ENCODE measurements around the gene KANSL1L.

Gene KANSL1L

GRCh38 chr2:210199186-210199765 lies 28.1 kb upstream of the KANSL1L start:
- no peaks in the 10 kb centered on the region for H4K20me1 ChIP-seq (ENCODE audit: insufficient read depth, low read length)
- H3K36me3 ChIP-seq (replicated peaks; ENCODE audit: low read depth, low read length), result no peaks in the 10 kb centered on the region
- no peaks in the 10 kb centered on the region for H3K27me3 ChIP-seq (ENCODE audit: low read depth, low read length)
- H2AFZ ChIP-seq (ENCODE audit: low read depth, low read length), result no peak overlapping the region
- no peak overlapping the region for H3K4me2 ChIP-seq (ENCODE audit: low read length)
- H3K9me3 ChIP-seq (ENCODE audit: insufficient read depth, low read length), result no peaks in the 10 kb centered on the region
- no peak overlapping the region for H3K27ac ChIP-seq (ENCODE audit: low read length)
- H3K9ac ChIP-seq (ENCODE audit: low read length), result no peak overlapping the region
- peak; percentile 52 for TF ChIP-seq CTCF (IDR thresholded peaks at IDR 0.05; ENCODE audit: low read depth, low read length)
- TF ChIP-seq EZH2phosphoT487 (IDR thresholded peaks at IDR 0.05; ENCODE audit: low read depth), result no peak
- peaks cover 7% of the 10 kb centered on the region; the same call in 1 of the 2 replicates for H3K4me1 ChIP-seq (ENCODE audit: low read length)
- H3K4me3 ChIP-seq (ENCODE audit: low read length), result no peak overlapping the region
- H3K79me2 ChIP-seq (ENCODE audit: low read length), result no peaks in the 10 kb centered on the region

- no peak overlapping the region for H2AFZ ChIP-seq (ENCODE audit: low read depth, low read length)
- H3K79me2 ChIP-seq (ENCODE audit: low read length), result no peaks in the 10 kb centered on the region
- H3K9ac ChIP-seq (ENCODE audit: low read length), result no peak overlapping the region
- no peak for TF ChIP-seq CTCF (IDR thresholded peaks at IDR 0.05; ENCODE audit: low read depth, low read length)
- TF ChIP-seq EZH2phosphoT487 (IDR thresholded peaks at IDR 0.05; ENCODE audit: low read depth), result no peak
- no peaks in the 10 kb centered on the region for H4K20me1 ChIP-seq (ENCODE audit: insufficient read depth, low read length)
- no peaks in the 10 kb centered on the region for H3K36me3 ChIP-seq (replicated peaks; ENCODE audit: low read depth, low read length)
- H3K4me3 ChIP-seq (ENCODE audit: low read length), result no peak overlapping the region
- peaks cover 7% of the 10 kb centered on the region; the same call in 1 of the 2 replicates for H3K4me1 ChIP-seq (ENCODE audit: low read length)
- no peak overlapping the region for H3K27ac ChIP-seq (ENCODE audit: low read length)
- no peaks in the 10 kb centered on the region for H3K9me3 ChIP-seq (ENCODE audit: insufficient read depth, low read length)
- no peaks in the 10 kb centered on the region for H3K27me3 ChIP-seq (ENCODE audit: low read depth, low read length)
- H3K4me2 ChIP-seq (ENCODE audit: low read length), result no peak overlapping the region
Observed at GRCh38 chr2:210198326-210198725, 27.1 kb upstream of the KANSL1L start.

GRCh38 chr2:210197720-210198119 lies 26.5 kb upstream of the KANSL1L start:
- no peak for TF ChIP-seq EZH2phosphoT487 (IDR thresholded peaks at IDR 0.05; ENCODE audit: low read depth)
- no peak for TF ChIP-seq CTCF (IDR thresholded peaks at IDR 0.05; ENCODE audit: low read depth, low read length)
- H3K9me3 ChIP-seq (ENCODE audit: insufficient read depth, low read length), result no peaks in the 10 kb centered on the region

GRCh38 chr2:210195101-210195852 lies 24.1 kb upstream of the KANSL1L start:
- no peak overlapping the region for H3K9ac ChIP-seq (ENCODE audit: low read length)
- H3K27me3 ChIP-seq (ENCODE audit: low read depth, low read length), result no peaks in the 10 kb centered on the region
- peaks cover 3% of the 10 kb centered on the region; the same call in 1 of the 2 replicates for H3K4me1 ChIP-seq (ENCODE audit: low read length)
- H3K4me3 ChIP-seq (ENCODE audit: low read length), result peak overlapping the region; percentile 17; the same call in 1 of the 2 replicates
- no peak overlapping the region for H3K27ac ChIP-seq (ENCODE audit: low read length)
- H3K4me2 ChIP-seq (ENCODE audit: low read length), result peak overlapping the region; percentile 42
- peak; percentile 82 for TF ChIP-seq CTCF (IDR thresholded peaks at IDR 0.05; ENCODE audit: low read depth, low read length)
- no peak for TF ChIP-seq EZH2phosphoT487 (IDR thresholded peaks at IDR 0.05; ENCODE audit: low read depth)
- H3K36me3 ChIP-seq (replicated peaks; ENCODE audit: low read depth, low read length), result no peaks in the 10 kb centered on the region
- H3K79me2 ChIP-seq (ENCODE audit: low read length), result no peaks in the 10 kb centered on the region
- H4K20me1 ChIP-seq (ENCODE audit: insufficient read depth, low read length), result no peaks in the 10 kb centered on the region
- no peaks in the 10 kb centered on the region for H3K9me3 ChIP-seq (ENCODE audit: insufficient read depth, low read length)
- peak overlapping the region; percentile 74 for H2AFZ ChIP-seq (ENCODE audit: low read depth, low read length)

More at GRCh38 chr2:210197720-210198119, 26.5 kb upstream of the KANSL1L start:
- Histone ChIP-seq H4K20me1 (ENCODE audit: insufficient read depth, low read length) (no peaks in the 10 kb centered on the region), H3K9ac (ENCODE audit: low read length) (no peak overlapping the region), H3K36me3 (replicated peaks; ENCODE audit: low read depth, low read length) (no peaks in the 10 kb centered on the region), H2AFZ (ENCODE audit: low read depth, low read length) (no peak overlapping the region), H3K4me3 (ENCODE audit: low read length) (no peak overlapping the region), H3K4me2 (ENCODE audit: low read length) (no peak overlapping the region), H3K4me1 (ENCODE audit: low read length) (peaks cover 7% of the 10 kb centered on the region; the same call in 1 of the 2 replicates), H3K27me3 (ENCODE audit: low read depth, low read length) (no peaks in the 10 kb centered on the region), H3K79me2 (ENCODE audit: low read length) (no peaks in the 10 kb centered on the region), H3K27ac (ENCODE audit: low read length) (no peak overlapping the region)
